Loucy (cell line): ENCODE data around the gene MRPS18C.

ENCODE experiments used
- EZH2phosphoT487 ChIP-seq: fragments of 200-600 bp; IDR thresholded peaks from 2 replicates; pipeline ENCODE4 v1.6.1; 2018; ENCODE audit warnings: antibody characterized with exemption, mild to moderate bottlenecking, moderate library complexity, borderline replicate concordance
- TF ChIP-seq, protein P1 (sequence below): fragments of 200-600 bp; sonication (generic); conservative IDR thresholded peaks from 2 replicates; pipeline ENCODE4 v1.5.1; 2014; ENCODE audit warnings: mild to moderate bottlenecking, antibody characterized with exemption, low read length

- TF ChIP-seq, protein P1, sequence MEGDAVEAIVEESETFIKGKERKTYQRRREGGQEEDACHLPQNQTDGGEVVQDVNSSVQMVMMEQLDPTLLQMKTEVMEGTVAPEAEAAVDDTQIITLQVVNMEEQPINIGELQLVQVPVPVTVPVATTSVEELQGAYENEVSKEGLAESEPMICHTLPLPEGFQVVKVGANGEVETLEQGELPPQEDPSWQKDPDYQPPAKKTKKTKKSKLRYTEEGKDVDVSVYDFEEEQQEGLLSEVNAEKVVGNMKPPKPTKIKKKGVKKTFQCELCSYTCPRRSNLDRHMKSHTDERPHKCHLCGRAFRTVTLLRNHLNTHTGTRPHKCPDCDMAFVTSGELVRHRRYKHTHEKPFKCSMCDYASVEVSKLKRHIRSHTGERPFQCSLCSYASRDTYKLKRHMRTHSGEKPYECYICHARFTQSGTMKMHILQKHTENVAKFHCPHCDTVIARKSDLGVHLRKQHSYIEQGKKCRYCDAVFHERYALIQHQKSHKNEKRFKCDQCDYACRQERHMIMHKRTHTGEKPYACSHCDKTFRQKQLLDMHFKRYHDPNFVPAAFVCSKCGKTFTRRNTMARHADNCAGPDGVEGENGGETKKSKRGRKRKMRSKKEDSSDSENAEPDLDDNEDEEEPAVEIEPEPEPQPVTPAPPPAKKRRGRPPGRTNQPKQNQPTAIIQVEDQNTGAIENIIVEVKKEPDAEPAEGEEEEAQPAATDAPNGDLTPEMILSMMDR = no peak
- no peak for TF ChIP-seq EZH2phosphoT487
These were observed 15.6 kb upstream of the MRPS18C start for GRCh38 chr4:83440148-83440814.
